Activated T-cell treated with anti-CD3 and anti-CD28 coated beads for 1 hour (primary cell): ENCODE results near the gene ANTXR1.

Experiments used
- DNase-seq: peaks from one replicate; pipeline ENCODE4 v3.0.0-alpha.2; 2020; ENCODE audit warnings: low read depth

The ANTXR1 gene

GRCh38 chr2:69279931-69280681, 267.1 kb downstream of the ANTXR1 start:
- DNase-seq: no peak

GRCh38 chr2:69280796-69281412, 267.9 kb downstream of the ANTXR1 start:
- DNase-seq: no peak

- no peak for DNase-seq
These were observed 272.5 kb downstream of the ANTXR1 start for GRCh38 chr2:69285379-69285894.

GRCh38 chr2:69287544-69287943, 274.6 kb downstream of the ANTXR1 start:
- no peak for DNase-seq

- no peak for DNase-seq
These were observed 275.4 kb downstream of the ANTXR1 start for GRCh38 chr2:69288429-69288828.

- DNase-seq: no peak
These were observed 278.1 kb downstream of the ANTXR1 start for GRCh38 chr2:69291004-69291650.

- DNase-seq: no peak
These were observed 278.7 kb downstream of the ANTXR1 start for GRCh38 chr2:69291721-69292120.

- no peak for DNase-seq
These were observed 279.3 kb downstream of the ANTXR1 start for GRCh38 chr2:69292256-69292655.

GRCh38 chr2:69296421-69296820, 283.4 kb downstream of the ANTXR1 start:
- DNase-seq: no peak

GRCh38 chr2:69297216-69297615, 284.2 kb downstream of the ANTXR1 start:
- DNase-seq: no peak

GRCh38 chr2:69298261-69298660, 285.3 kb downstream of the ANTXR1 start:
- no peak for DNase-seq

- no peak for DNase-seq
These were observed 285.9 kb downstream of the ANTXR1 start for GRCh38 chr2:69298862-69299261.
